Endothelial cell of umbilical vein (primary cell): ENCODE measurements around the gene PNKP. TPM values are rescaled to one million over a fixed set of nuclear protein-coding genes. Genes with fewer than 3 reads are reported as not detected.

Experiments
- BruUV-seq: library from RNA; stranded (reverse); fragments of 400-500 nt; replicated peaks from 2 replicates; lab custom pipeline; 2021; lab: Mats Ljungman, UMichigan
- CTCF ChIA-PET: fragments of 300-600, 350-600 bp; sonication (Branson Sonifier 250); formaldehyde crosslinking; loops from one replicate; lab custom pipeline; 2021; ENCODE audit warnings: antibody characterized with exemption, inconsistent platforms; lab: Charles Lee
- POLR2A ChIA-PET: fragments of 300-600, 350-600 bp; sonication (Branson Sonifier 250); formaldehyde crosslinking; loops from one replicate; lab custom pipeline; 2021; ENCODE audit warnings: antibody characterized with exemption, inconsistent platforms; lab: Charles Lee
- DNase-seq: peaks from one replicate; pipeline ENCODE4 v3.0.0-alpha.2; 2011; ENCODE audit warnings: low read depth, low spot score
- FAIRE-seq: peaks from 2 replicates; lab custom pipeline; 2011; peaks lifted over from hg19 to GRCh38; lab: Jason Lieb, UNC
- H2AFZ ChIP-seq: 2 replicates; pipeline ENCODE4 v1.6.0; 2012; ENCODE audit warnings: low read depth, low read length, control low read depth, inconsistent platforms
- H3K27ac ChIP-seq: 2 replicates; pipeline ENCODE4 v1.5.1; 2011; ENCODE audit warnings: low read depth, mild to moderate bottlenecking, control low read depth, low read length, moderate library complexity; ENCODE audit not compliant: insufficient read depth
- H3K27me3 ChIP-seq, 2 experiments: 2 replicates each; pipeline versions ENCODE4 v1.6.0 to v1.6.1; 2011; ENCODE audit warnings: low read length in 2 of 2, mixed read lengths in 1 of 2; ENCODE audit not compliant: control insufficient read depth in 2 of 2, insufficient read depth in 2 of 2
- H3K36me3 ChIP-seq, 2 experiments: 2 replicates in 1 of 2; 3 replicates in 1 of 2; pipeline ENCODE4 v1.5.1; 2011; ENCODE audit warnings: low read length in 2 of 2, mild to moderate bottlenecking in 1 of 2, moderate library complexity in 1 of 2; ENCODE audit not compliant: control insufficient read depth in 2 of 2, insufficient read depth in 2 of 2; ENCODE audit errors: extremely low read depth in 1 of 2
- H3K4me1 ChIP-seq: 3 replicates; pipeline ENCODE4 v1.5.1; 2011; ENCODE audit warnings: mild to moderate bottlenecking, low read length; ENCODE audit not compliant: control insufficient read depth, insufficient read depth; ENCODE audit errors: extremely low read depth
- H3K4me2 ChIP-seq: 2 replicates; pipeline ENCODE4 v1.6.1; 2011; ENCODE audit warnings: low read length, control low read depth, mixed read lengths; ENCODE audit not compliant: insufficient read depth
- H3K4me3 ChIP-seq, 3 experiments: fragments of 200-600 bp in 1 of 3; sonication (generic), shearing (Covaris generic) in 1 of 3; replicated peaks in 1 of 3; 2 replicates each; pipeline ENCODE4 v1.5.1; 2011 to 2016; ENCODE audit warnings: control low read depth in 3 of 3, low read length in 3 of 3, mild to moderate bottlenecking in 2 of 3, inconsistent platforms in 1 of 3, low read depth in 1 of 3, moderate library complexity in 1 of 3; ENCODE audit not compliant: insufficient read depth in 1 of 3
- H3K79me2 ChIP-seq: 2 replicates; pipeline ENCODE4 v1.6.0; 2012; ENCODE audit warnings: low read length, inconsistent platforms; ENCODE audit not compliant: control insufficient read depth, insufficient read depth
- H3K9ac ChIP-seq: replicated peaks from 2 replicates; pipeline ENCODE3; 2011; ENCODE audit warnings: low read length, control low read depth; ENCODE audit not compliant: insufficient read depth; ENCODE audit errors: extremely low read depth
- H3K9me1 ChIP-seq: replicated peaks from 3 replicates; pipeline ENCODE4 v1.6.0; 2011; ENCODE audit warnings: mild to moderate bottlenecking, low read length; ENCODE audit not compliant: control insufficient read depth, insufficient read depth; ENCODE audit errors: extremely low read depth
- H3K9me3 ChIP-seq: replicated peaks from 2 replicates; pipeline ENCODE4 v1.5.1; 2012; ENCODE audit warnings: low read length, inconsistent platforms; ENCODE audit not compliant: control insufficient read depth, insufficient read depth
- H4K20me1 ChIP-seq: replicated peaks from 2 replicates; pipeline ENCODE3; 2011; ENCODE audit warnings: mild to moderate bottlenecking, low read length; ENCODE audit not compliant: control insufficient read depth, insufficient read depth; ENCODE audit errors: extremely low read depth
- EZH2 ChIP-seq: IDR thresholded peaks from 2 replicates; pipeline ENCODE4 v1.6.1; 2012; ENCODE audit warnings: borderline replicate concordance, low read depth, mild to moderate bottlenecking, moderate library complexity, low read length, inconsistent platforms; ENCODE audit not compliant: severe bottlenecking
- FOS ChIP-seq: IDR thresholded peaks from 2 replicates; pipeline ENCODE4 v1.6.1; 2011; ENCODE audit warnings: mild to moderate bottlenecking, low read length, moderate library complexity, borderline replicate concordance; ENCODE audit not compliant: insufficient read depth
- GATA2 ChIP-seq: IDR thresholded peaks from 2 replicates; pipeline ENCODE4 v1.7.0; 2011; ENCODE audit warnings: low read depth, mild to moderate bottlenecking, moderate library complexity, mixed read lengths, low read length; ENCODE audit not compliant: insufficient read length, insufficient read depth
- JUN ChIP-seq: IDR thresholded peaks from 2 replicates; pipeline ENCODE4 v1.6.1; 2011; ENCODE audit warnings: borderline replicate concordance, low read depth; ENCODE audit not compliant: insufficient read length, insufficient read depth
- MYC ChIP-seq: IDR thresholded peaks from one replicate; pipeline ENCODE4 v1.6.1; 2011; ENCODE audit warnings: mild to moderate bottlenecking, low read depth, low read length
- POLR2A ChIP-seq: IDR thresholded peaks from 2 replicates; pipeline ENCODE4 v1.6.1; 2012; ENCODE audit warnings: low read depth, mild to moderate bottlenecking, control low read depth, low read length
- POLR2AphosphoS5 ChIP-seq: IDR thresholded peaks from 2 replicates; pipeline ENCODE4 v1.6.1; 2012; ENCODE audit warnings: low read depth, mild to moderate bottlenecking, control low read depth, low read length, moderate library complexity; ENCODE audit not compliant: insufficient read depth
- dilution Hi-C: fragments of 300-500 bp; cut with MboI; formaldehyde crosslinking; loops from one replicate; pipeline ENCODE4 v1.15.0; 2019; ENCODE audit warnings: low sequenced_read_pairs; ENCODE audit not compliant: extremely low pct_ligation_motif_present
- intact Hi-C: fragments of 100-400 bp; cut with micrococcal nuclease; formaldehyde crosslinking; loops from one replicate; pipeline ENCODE4 v1.10.0; 2022
- polyA plus RNA-seq, 4 experiments: library from polyadenylated mRNA; depleted of rRNA in 3 of 4; stranded (reverse) in 3 of 4; unstranded in 1 of 4; fragments of >200 nt; gene quantifications; 2 replicates each; pipeline versions ENCODE4 v1.2.1 to v1.2.3, GENCODE V29; 2011 to 2012; ENCODE audit warnings: missing spikeins in 1 of 4
- total RNA-seq: library from RNA; stranded (reverse); gene quantifications from 2 replicates; pipeline ENCODE4 v1.2.3, GENCODE V29; 2021
- TF ChIP-seq, protein P1 (sequence below): IDR thresholded peaks from 2 replicates; pipeline ENCODE4 v1.6.1; 2011; ENCODE audit not compliant: insufficient read depth, insufficient read length
- TF ChIP-seq, protein P2 (sequence below), 2 donors: IDR thresholded peaks; 1 replicate in 1 of 2; 2 replicates in 1 of 2; pipeline ENCODE4 v1.5.1; 2011; ENCODE audit warnings: low read length in 2 of 2, mild to moderate bottlenecking in 2 of 2, moderate library complexity in 2 of 2, control low read depth in 1 of 2, inconsistent platforms in 1 of 2, low read depth in 1 of 2; ENCODE audit not compliant: insufficient read depth in 1 of 2; ENCODE audit errors: extremely low read depth in 1 of 2

PNKP gene
- total and polyA plus RNA-seq, 2 donors (not counting 3 experiments of a cell fraction or from before 2014, with no cell fraction given), result 39.4 to 112 TPM

DNA sequence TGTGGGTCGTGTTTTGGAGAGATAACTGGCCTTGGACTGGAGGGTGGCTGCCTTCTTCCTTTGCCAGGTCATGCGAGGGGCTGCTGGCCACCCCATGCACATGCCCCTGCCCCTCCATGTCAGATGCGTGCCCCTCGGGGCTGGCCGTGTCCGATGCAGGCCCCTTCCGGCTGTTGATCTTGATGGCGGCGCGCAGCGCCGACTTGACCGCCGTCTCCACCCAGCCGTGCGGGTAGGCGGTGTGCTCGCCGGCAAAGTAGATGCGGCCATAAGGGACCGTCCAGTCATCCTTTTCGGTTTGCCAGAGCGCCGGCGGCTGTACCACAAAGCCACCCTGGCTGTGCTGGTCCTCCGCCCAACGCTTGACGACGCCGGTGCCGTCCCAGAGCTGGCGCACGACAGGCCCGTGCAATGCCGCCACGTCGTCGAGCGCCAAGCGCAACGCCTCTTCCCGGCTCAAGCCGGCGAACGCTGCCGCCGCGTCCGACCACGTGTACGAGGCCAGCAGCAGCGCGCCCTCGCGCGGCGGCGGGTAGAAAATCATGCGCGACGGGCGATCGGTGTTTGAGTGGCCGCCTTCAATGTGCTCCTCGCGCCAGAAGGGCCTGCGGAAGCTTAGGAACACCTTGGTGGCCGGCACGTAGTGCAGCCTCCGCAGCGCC is 22.4 kb upstream of the PNKP start:
- ChIA-PET CTCF (interaction anchor here (0.5 to 1.0 kb wide), 2 partner anchors 39 to 139 kb away, joined by 3 read pairs; partner anchors contain the start of gene ATF5), POLR2A (no interaction called here)
- no peak overlapping the region for H3K27ac ChIP-seq
- H3K9me3 ChIP-seq, result no peaks in the 10 kb centered on the region
- H3K4me3 ChIP-seq, result no peak overlapping the region
- no peak overlapping the region for H3K4me2 ChIP-seq
- BruUV-seq, result no TSS peak
- H4K20me1 ChIP-seq, result no peaks in the 10 kb centered on the region
- no peak overlapping the region for H3K9ac ChIP-seq
- dilution Hi-C loops, result no loop called here
- FAIRE-seq, result peak; percentile 59
- peaks cover 2% of the 10 kb centered on the region in 2 experiments for H3K36me3 ChIP-seq
- H3K79me2 ChIP-seq, result no peaks in the 10 kb centered on the region
- intact Hi-C loops, result loop anchor here (1.0 kb wide), 2 partner anchors 12 to 40 kb away; no protein-coding TSS in a partner anchor
- TF ChIP-seq EZH2, result no peak
- TF ChIP-seq, protein P1, sequence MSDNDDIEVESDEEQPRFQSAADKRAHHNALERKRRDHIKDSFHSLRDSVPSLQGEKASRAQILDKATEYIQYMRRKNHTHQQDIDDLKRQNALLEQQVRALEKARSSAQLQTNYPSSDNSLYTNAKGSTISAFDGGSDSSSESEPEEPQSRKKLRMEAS, result peak; percentile 99
- no peak for TF ChIP-seq FOS
- peak; percentile 67 for TF ChIP-seq POLR2AphosphoS5
- TF ChIP-seq POLR2A, result no peak
- TF ChIP-seq, protein P2, sequence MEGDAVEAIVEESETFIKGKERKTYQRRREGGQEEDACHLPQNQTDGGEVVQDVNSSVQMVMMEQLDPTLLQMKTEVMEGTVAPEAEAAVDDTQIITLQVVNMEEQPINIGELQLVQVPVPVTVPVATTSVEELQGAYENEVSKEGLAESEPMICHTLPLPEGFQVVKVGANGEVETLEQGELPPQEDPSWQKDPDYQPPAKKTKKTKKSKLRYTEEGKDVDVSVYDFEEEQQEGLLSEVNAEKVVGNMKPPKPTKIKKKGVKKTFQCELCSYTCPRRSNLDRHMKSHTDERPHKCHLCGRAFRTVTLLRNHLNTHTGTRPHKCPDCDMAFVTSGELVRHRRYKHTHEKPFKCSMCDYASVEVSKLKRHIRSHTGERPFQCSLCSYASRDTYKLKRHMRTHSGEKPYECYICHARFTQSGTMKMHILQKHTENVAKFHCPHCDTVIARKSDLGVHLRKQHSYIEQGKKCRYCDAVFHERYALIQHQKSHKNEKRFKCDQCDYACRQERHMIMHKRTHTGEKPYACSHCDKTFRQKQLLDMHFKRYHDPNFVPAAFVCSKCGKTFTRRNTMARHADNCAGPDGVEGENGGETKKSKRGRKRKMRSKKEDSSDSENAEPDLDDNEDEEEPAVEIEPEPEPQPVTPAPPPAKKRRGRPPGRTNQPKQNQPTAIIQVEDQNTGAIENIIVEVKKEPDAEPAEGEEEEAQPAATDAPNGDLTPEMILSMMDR (IDR thresholded peaks at IDR 0.05; ENCODE audit: extremely low read depth in 1 of 2, insufficient read depth in 1 of 2, low read depth in 1 of 2, low read length in 2 of 2), result peak; percentile 92 to 93
- TF ChIP-seq GATA2, result no peak
- peak; percentile 99 for TF ChIP-seq MYC
- TF ChIP-seq JUN, result no peak
- H2AFZ ChIP-seq, result peak overlapping the region; percentile 77
- peaks cover 3% of the 10 kb centered on the region for H3K4me1 ChIP-seq
- peak; percentile 79 for DNase-seq
- no peaks in the 10 kb centered on the region for H3K9me1 ChIP-seq
- H3K27me3 ChIP-seq, result no peaks in the 10 kb centered on the region
